Ishikawa (cell line): ENCODE results near the gene CD99L2.

Experiments
- EGR1 ChIP-seq: IDR thresholded peaks from 2 replicates; pipeline ENCODE4 v1.6.1; 2012
- EP300 ChIP-seq: IDR thresholded peaks from 2 replicates; pipeline ENCODE4 v1.6.1; 2012; ENCODE audit warnings: borderline replicate concordance
- RAD21 ChIP-seq: IDR thresholded peaks from 2 replicates; pipeline ENCODE4 v1.6.1; 2012; ENCODE audit warnings: low read depth
- TCF12 ChIP-seq: IDR thresholded peaks from 2 replicates; pipeline ENCODE4 v1.6.1; 2012; ENCODE audit warnings: low read depth
- TEAD4 ChIP-seq: IDR thresholded peaks from 2 replicates; pipeline ENCODE4 v1.6.1; 2012
- YY1 ChIP-seq: IDR thresholded peaks from 2 replicates; pipeline ENCODE4 v1.6.1; 2012; ENCODE audit warnings: low read depth
- TF ChIP-seq, protein P1 (sequence below): IDR thresholded peaks from 2 replicates; pipeline ENCODE4 v1.6.1; 2012
- TF ChIP-seq, protein P2 (sequence below): IDR thresholded peaks from 2 replicates; pipeline ENCODE4 v1.6.1; 2012
- TF ChIP-seq, protein P3 (sequence below): IDR thresholded peaks from 2 replicates; pipeline ENCODE4 v1.6.1; 2012; ENCODE audit warnings: low read depth, mild to moderate bottlenecking

DNA sequence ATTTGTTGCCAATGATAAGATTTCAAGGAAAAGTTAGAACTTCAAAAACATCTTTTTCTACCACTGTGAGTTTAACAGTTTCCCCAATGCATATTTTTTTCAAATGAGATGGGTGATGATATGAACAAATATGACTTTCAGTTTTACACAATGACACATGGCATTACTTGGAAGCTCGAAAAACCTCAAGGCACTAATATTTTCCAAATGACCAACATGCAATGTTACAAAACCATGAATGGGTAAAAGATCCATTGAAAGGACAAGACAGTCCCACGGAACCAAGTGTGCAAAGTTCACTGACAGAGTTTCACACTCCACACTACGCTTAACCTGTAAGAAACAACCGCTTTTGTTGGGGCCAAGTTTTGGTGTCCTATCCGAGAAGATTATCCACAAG, 84.5 kb downstream of the CD99L2 start:
- TF ChIP-seq RAD21 (no peak), TCF12 (no peak), EP300 (no peak), EGR1 (no peak), YY1 (no peak), TEAD4 (no peak)
- TF ChIP-seq, protein P1, sequence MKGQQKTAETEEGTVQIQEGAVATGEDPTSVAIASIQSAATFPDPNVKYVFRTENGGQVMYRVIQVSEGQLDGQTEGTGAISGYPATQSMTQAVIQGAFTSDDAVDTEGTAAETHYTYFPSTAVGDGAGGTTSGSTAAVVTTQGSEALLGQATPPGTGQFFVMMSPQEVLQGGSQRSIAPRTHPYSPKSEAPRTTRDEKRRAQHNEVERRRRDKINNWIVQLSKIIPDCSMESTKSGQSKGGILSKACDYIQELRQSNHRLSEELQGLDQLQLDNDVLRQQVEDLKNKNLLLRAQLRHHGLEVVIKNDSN: no peak
- TF ChIP-seq, protein P2, sequence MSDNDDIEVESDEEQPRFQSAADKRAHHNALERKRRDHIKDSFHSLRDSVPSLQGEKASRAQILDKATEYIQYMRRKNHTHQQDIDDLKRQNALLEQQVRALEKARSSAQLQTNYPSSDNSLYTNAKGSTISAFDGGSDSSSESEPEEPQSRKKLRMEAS: no peak
- TF ChIP-seq, protein P3, sequence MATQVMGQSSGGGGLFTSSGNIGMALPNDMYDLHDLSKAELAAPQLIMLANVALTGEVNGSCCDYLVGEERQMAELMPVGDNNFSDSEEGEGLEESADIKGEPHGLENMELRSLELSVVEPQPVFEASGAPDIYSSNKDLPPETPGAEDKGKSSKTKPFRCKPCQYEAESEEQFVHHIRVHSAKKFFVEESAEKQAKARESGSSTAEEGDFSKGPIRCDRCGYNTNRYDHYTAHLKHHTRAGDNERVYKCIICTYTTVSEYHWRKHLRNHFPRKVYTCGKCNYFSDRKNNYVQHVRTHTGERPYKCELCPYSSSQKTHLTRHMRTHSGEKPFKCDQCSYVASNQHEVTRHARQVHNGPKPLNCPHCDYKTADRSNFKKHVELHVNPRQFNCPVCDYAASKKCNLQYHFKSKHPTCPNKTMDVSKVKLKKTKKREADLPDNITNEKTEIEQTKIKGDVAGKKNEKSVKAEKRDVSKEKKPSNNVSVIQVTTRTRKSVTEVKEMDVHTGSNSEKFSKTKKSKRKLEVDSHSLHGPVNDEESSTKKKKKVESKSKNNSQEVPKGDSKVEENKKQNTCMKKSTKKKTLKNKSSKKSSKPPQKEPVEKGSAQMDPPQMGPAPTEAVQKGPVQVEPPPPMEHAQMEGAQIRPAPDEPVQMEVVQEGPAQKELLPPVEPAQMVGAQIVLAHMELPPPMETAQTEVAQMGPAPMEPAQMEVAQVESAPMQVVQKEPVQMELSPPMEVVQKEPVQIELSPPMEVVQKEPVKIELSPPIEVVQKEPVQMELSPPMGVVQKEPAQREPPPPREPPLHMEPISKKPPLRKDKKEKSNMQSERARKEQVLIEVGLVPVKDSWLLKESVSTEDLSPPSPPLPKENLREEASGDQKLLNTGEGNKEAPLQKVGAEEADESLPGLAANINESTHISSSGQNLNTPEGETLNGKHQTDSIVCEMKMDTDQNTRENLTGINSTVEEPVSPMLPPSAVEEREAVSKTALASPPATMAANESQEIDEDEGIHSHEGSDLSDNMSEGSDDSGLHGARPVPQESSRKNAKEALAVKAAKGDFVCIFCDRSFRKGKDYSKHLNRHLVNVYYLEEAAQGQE: no peak
